PC-3 (cell line): ENCODE measurements around the gene FOXP1. TPM values are rescaled to one million over a fixed set of nuclear protein-coding genes. Genes with fewer than 3 reads are reported as not detected.

Experiments used
- ATAC-seq: fragments of 200-7000 bp; cut with Tn5 transposase; 2 replicates; pipeline ENCODE4 v1.9.1; 2020; ENCODE audit warnings: mild to moderate bottlenecking, moderate library complexity
- BruUV-seq: library from RNA; stranded (reverse); fragments of 400-500 nt; replicated peaks from 2 replicates; lab custom pipeline; 2021; lab: Mats Ljungman, UMichigan
- CTCF ChIA-PET: fragments of 300-600 bp; sonication (Branson Sonifier 250); formaldehyde crosslinking; loops from one replicate; lab custom pipeline; 2022; ENCODE audit warnings: antibody characterized with exemption; lab: Charles Lee
- POLR2A ChIA-PET: fragments of 300-600 bp; sonication (Branson Sonifier 250); formaldehyde crosslinking; loops from one replicate; lab custom pipeline; 2022; ENCODE audit warnings: antibody characterized with exemption; ENCODE audit not compliant: unreplicated experiment; lab: Charles Lee
- DNase-seq: peaks from one replicate; pipeline ENCODE4 v3.0.0-alpha.2; 2015
- H2AFZ ChIP-seq: fragments of 300-600 bp; sonication (generic); 2 replicates; pipeline ENCODE4 v1.6.0; 2016; ENCODE audit warnings: antibody characterized with exemption, low read length
- H3F3A ChIP-seq: fragments of 300-600 bp; sonication (generic); one replicate; pipeline ENCODE4 v1.6.0; 2017; ENCODE audit warnings: antibody characterized with exemption, low read length, control low read depth, mild to moderate bottlenecking; ENCODE audit not compliant: unreplicated experiment
- H3K27ac ChIP-seq: fragments of 300-600 bp; sonication (generic); 2 replicates; pipeline ENCODE4 v1.5.1; 2016; ENCODE audit warnings: mild to moderate bottlenecking, low read length
- H3K27me3 ChIP-seq: fragments of 300-600 bp; sonication (generic); 2 replicates; pipeline ENCODE4 v1.6.1; 2016; ENCODE audit warnings: low read length, mixed read lengths
- H3K36me3 ChIP-seq: fragments of 300-600 bp; sonication (generic); 2 replicates; pipeline ENCODE4 v1.6.1; 2016; ENCODE audit warnings: low read depth, mixed run types, low read length, mixed read lengths
- H3K4me1 ChIP-seq: fragments of 300-600 bp; sonication (generic); 2 replicates; pipeline ENCODE4 v1.5.1; 2016; ENCODE audit warnings: low read length; ENCODE audit not compliant: insufficient read depth
- H3K4me2 ChIP-seq: fragments of 300-600 bp; sonication (generic); 2 replicates; pipeline ENCODE4 v1.6.0; 2016; ENCODE audit warnings: low read length
- H3K4me3 ChIP-seq: fragments of 300-600 bp; sonication (generic); 2 replicates; pipeline ENCODE4 v1.5.1; 2016; ENCODE audit warnings: mild to moderate bottlenecking, low read length, mixed read lengths
- H3K79me2 ChIP-seq: fragments of 300-600 bp; sonication (generic); 2 replicates; pipeline ENCODE4 v1.6.1; 2017; ENCODE audit warnings: low read length, mixed read lengths
- H3K9ac ChIP-seq: fragments of 300-600 bp; sonication (generic); 2 replicates; pipeline ENCODE4 v1.6.0; 2016; ENCODE audit warnings: mild to moderate bottlenecking, low read length
- H3K9me2 ChIP-seq: fragments of 300-600 bp; sonication (generic); replicated peaks from 2 replicates; pipeline ENCODE4 v1.6.1; 2016; ENCODE audit warnings: mixed run types, low read length, mixed read lengths
- H3K9me3 ChIP-seq: fragments of 300-600 bp; sonication (generic); 2 replicates; pipeline ENCODE4 v1.6.1; 2016; ENCODE audit warnings: low read length, mixed read lengths
- H4K20me1 ChIP-seq: fragments of 300-600 bp; sonication (generic); 2 replicates; pipeline ENCODE4 v1.6.1; 2016; ENCODE audit warnings: low read length, mixed read lengths
- EZH2 ChIP-seq: fragments of 300-600 bp; sonication (generic); IDR thresholded peaks from one replicate; pipeline ENCODE4 v1.6.1; 2017; ENCODE audit warnings: antibody characterized with exemption, mild to moderate bottlenecking, low read length; ENCODE audit not compliant: unreplicated experiment
- EZH2phosphoT487 ChIP-seq: fragments of 300-600 bp; sonication (generic); IDR thresholded peaks from 2 replicates; pipeline ENCODE4 v1.6.1; 2018; ENCODE audit warnings: mild to moderate bottlenecking, antibody characterized with exemption, low read length, borderline replicate concordance
- intact Hi-C: fragments of 100-400 bp; cut with micrococcal nuclease; formaldehyde crosslinking; loops from 2 replicates; pipeline ENCODE4 v1.9.0; 2023
- total RNA-seq: library from RNA; depleted of rRNA; stranded (reverse); fragments of >200 nt; gene quantifications from 2 replicates; pipeline ENCODE4 v1.2.3, GENCODE V29; 2014
- TF ChIP-seq, protein P1 (sequence below): fragments of 300-600 bp; sonication (generic); conservative IDR thresholded peaks from 2 replicates; pipeline ENCODE4 v1.5.1; 2017; ENCODE audit warnings: antibody characterized with exemption, low read depth, mild to moderate bottlenecking, low read length

FOXP1 gene
- total RNA-seq, 1 experiment from 2014 or later, result 35.3 TPM

DNA sequence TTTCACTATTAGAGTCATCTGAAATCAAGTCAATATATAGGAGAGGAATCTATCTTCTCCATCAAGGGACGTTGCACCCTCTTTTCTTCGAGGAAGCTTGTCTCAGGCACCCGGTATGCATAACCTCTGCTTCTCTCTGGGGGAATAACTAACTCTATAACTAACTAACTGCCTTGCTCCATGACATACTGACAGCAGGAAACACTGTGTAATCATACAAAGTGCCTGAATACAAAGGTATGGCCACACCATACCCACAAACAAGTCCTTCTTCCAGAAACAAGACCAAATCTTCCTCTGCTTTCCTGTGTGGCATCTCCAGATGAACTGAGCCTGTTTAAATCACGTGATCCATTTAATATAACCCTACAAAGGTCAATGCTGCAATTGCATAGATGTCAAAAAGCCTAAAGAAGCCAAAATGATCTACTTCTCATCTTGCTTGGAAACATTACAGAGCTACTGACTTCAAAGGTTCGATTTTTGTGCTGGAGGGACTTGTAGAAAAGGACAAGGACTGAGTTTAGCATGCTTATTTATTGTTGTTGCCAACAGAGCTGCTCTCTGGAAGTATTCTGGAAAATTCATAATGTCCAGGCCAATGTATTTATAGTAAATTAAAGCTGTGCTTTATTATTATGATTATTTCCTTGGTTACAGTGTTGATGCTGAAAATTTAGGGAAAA lies 380.5 kb downstream of the FOXP1 start:
- CTCF ChIA-PET, result no interaction called here
- intact Hi-C loops, result loop anchor here (10.0 kb wide), 1 partner anchor 382 kb away; the partner anchor contains the start of gene FOXP1

DNA sequence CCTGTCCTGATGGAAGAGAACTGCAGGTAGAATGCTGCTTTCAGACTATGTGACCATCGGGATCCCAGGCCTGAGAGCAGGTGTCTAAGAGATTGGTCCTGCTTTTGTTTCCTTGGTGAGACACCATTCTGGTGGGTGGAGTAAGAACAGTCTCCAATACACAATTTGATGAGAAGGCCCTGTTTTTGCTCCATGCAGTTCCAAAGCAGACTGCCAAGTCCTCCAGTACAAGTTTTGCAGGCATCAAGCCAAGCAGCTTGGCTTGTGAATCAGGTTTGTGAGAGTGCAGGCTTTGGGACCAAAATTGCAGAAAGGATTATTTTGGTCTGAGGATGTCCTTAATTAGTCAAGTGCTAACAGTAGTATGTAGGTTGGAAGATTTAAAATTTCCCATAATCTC lies 381.6 kb downstream of the FOXP1 start:
- peaks cover 15% of the 10 kb centered on the region for H3K4me1 ChIP-seq
- no peak; the same call in 1 of the 2 replicates for ATAC-seq
- intact Hi-C loops, result loop anchor here (10.0 kb wide), 1 partner anchor 383 kb away; the partner anchor contains the start of gene FOXP1
- H3K36me3 ChIP-seq, result no peaks in the 10 kb centered on the region
- no peak overlapping the region for H3K27ac ChIP-seq
- no peaks in the 10 kb centered on the region for H3K9me2 ChIP-seq
- TF ChIP-seq, protein P1, sequence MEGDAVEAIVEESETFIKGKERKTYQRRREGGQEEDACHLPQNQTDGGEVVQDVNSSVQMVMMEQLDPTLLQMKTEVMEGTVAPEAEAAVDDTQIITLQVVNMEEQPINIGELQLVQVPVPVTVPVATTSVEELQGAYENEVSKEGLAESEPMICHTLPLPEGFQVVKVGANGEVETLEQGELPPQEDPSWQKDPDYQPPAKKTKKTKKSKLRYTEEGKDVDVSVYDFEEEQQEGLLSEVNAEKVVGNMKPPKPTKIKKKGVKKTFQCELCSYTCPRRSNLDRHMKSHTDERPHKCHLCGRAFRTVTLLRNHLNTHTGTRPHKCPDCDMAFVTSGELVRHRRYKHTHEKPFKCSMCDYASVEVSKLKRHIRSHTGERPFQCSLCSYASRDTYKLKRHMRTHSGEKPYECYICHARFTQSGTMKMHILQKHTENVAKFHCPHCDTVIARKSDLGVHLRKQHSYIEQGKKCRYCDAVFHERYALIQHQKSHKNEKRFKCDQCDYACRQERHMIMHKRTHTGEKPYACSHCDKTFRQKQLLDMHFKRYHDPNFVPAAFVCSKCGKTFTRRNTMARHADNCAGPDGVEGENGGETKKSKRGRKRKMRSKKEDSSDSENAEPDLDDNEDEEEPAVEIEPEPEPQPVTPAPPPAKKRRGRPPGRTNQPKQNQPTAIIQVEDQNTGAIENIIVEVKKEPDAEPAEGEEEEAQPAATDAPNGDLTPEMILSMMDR, result no peak
- TF ChIP-seq EZH2phosphoT487, result no peak
- no peak for TF ChIP-seq EZH2
- CTCF ChIA-PET, result no interaction called here
- H3K27me3 ChIP-seq, result no peaks in the 10 kb centered on the region
- BruUV-seq, result no TSS peak
- no peaks in the 10 kb centered on the region for H3F3A ChIP-seq
- H2AFZ ChIP-seq, result no peak overlapping the region
- no peaks in the 10 kb centered on the region for H3K79me2 ChIP-seq
- H3K9ac ChIP-seq, result no peak overlapping the region
- DNase-seq, result peak; percentile 26
- no peak overlapping the region for H3K4me2 ChIP-seq
- H3K9me3 ChIP-seq, result no peaks in the 10 kb centered on the region
- H3K4me3 ChIP-seq, result no peak overlapping the region
- POLR2A ChIA-PET, result no interaction called here
- no peaks in the 10 kb centered on the region for H4K20me1 ChIP-seq

More for the DNA sequence above, 380.5 kb downstream of the FOXP1 start:
- DNase-seq (no peak), ATAC-seq (no peak)
- Histone ChIP-seq H3K4me1 (peaks cover 19% of the 10 kb centered on the region), H3K9ac (no peak overlapping the region), H3K27ac (no peak overlapping the region), H3K79me2 (no peaks in the 10 kb centered on the region), H3K4me3 (no peak overlapping the region), H3K27me3 (no peaks in the 10 kb centered on the region), H3K36me3 (no peaks in the 10 kb centered on the region), H3K9me2 (no peaks in the 10 kb centered on the region), H4K20me1 (no peaks in the 10 kb centered on the region), H3F3A (no peaks in the 10 kb centered on the region), H3K4me2 (no peak overlapping the region), H2AFZ (no peak overlapping the region), H3K9me3 (no peaks in the 10 kb centered on the region)
- POLR2A ChIA-PET, result no interaction called here
- BruUV-seq, result no TSS peak
- TF ChIP-seq EZH2phosphoT487 (no peak), EZH2 (no peak)
- TF ChIP-seq, protein P1, result no peak
